Esophagus squamous epithelium (tissue), 4 donors: ENCODE results near the gene MBNL2.

ENCODE experiments used
- POLR2A ChIP-seq, 4 donors: fragments of 450-650 bp; IDR thresholded peaks; one replicate each; pipeline ENCODE4 v1.6.1; 2017; ENCODE audit warnings: antibody characterized with exemption in 4 of 4, mild to moderate bottlenecking in 4 of 4, moderate library complexity in 3 of 4
- TF ChIP-seq, protein P1 (sequence below), 6 experiments: fragments of 450-650 bp in 4 of 6; fragments of 200-600 bp in 2 of 6; sonication (generic) in 2 of 6; IDR thresholded peaks; one replicate each; pipeline ENCODE4 v1.5.1; 2016 to 2019; ENCODE audit warnings: antibody characterized with exemption in 6 of 6, mild to moderate bottlenecking in 4 of 6, moderate library complexity in 4 of 6

DNA sequence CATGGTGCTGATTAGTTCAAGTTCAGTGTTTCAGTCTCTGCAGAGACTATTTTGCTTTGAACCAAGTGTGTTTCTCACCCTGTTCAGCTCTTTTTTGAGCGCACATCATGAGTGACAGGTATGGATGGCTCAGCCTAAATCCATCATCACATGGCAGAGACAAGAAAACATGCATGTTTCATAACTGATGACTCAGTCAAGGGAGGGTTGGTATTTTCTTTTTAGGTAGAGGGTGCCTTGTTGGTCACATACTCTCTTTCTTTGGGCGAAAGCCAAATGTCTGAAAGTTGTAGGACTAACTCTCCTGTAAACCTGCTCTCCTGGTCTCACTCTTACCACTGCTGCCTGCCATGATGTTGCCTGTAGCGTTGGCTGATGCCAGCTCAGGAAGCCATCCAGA is 163.7 kb downstream of the MBNL2 start:
- TF ChIP-seq, protein P1, sequence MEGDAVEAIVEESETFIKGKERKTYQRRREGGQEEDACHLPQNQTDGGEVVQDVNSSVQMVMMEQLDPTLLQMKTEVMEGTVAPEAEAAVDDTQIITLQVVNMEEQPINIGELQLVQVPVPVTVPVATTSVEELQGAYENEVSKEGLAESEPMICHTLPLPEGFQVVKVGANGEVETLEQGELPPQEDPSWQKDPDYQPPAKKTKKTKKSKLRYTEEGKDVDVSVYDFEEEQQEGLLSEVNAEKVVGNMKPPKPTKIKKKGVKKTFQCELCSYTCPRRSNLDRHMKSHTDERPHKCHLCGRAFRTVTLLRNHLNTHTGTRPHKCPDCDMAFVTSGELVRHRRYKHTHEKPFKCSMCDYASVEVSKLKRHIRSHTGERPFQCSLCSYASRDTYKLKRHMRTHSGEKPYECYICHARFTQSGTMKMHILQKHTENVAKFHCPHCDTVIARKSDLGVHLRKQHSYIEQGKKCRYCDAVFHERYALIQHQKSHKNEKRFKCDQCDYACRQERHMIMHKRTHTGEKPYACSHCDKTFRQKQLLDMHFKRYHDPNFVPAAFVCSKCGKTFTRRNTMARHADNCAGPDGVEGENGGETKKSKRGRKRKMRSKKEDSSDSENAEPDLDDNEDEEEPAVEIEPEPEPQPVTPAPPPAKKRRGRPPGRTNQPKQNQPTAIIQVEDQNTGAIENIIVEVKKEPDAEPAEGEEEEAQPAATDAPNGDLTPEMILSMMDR (IDR thresholded peaks at IDR 0.05): no peak
- no peak for TF ChIP-seq POLR2A (IDR thresholded peaks at IDR 0.05)
